ENCODE data around the gene TMEM209.

TMEM209 gene

DNA sequence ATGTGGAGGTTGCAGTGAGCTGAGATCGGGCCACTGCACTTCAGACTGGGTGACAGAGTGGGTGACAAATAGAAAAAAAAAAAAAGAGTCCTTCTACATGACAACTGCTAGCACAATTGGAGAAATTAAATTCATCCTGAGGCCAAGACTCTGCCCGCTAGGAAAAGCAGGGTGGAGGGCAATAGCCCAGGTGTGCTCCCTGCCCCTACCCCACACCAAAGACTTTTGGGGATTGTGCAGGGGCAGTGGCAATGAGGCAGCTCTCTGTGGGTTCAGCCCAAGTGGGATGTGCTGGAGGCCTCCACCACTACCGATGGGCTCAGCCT is 61.3 kb downstream of the TMEM209 start:
- no peak for DNase-seq (ENCODE audit: low read depth)

DNA sequence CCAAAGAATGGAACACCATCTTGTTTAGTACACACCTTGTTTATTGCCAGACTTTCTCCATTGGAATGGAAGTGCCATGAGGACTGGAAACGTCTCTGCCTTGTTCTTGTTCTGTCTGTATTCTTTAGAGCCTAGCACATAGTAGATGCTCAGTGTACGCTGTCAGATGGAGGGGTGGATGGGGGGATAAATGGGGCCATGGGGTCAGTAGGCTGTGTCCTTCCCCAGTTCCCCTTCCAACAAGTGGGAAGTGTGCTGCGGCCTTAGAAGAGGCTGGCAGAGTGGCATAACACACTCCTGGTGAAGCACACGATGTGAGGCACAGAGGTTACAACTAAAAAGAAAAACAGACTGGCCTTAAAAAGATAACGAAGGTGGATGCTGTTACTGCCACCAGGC is 61.9 kb downstream of the TMEM209 start:
- DNase-seq (ENCODE audit: low read depth) = no peak

DNA sequence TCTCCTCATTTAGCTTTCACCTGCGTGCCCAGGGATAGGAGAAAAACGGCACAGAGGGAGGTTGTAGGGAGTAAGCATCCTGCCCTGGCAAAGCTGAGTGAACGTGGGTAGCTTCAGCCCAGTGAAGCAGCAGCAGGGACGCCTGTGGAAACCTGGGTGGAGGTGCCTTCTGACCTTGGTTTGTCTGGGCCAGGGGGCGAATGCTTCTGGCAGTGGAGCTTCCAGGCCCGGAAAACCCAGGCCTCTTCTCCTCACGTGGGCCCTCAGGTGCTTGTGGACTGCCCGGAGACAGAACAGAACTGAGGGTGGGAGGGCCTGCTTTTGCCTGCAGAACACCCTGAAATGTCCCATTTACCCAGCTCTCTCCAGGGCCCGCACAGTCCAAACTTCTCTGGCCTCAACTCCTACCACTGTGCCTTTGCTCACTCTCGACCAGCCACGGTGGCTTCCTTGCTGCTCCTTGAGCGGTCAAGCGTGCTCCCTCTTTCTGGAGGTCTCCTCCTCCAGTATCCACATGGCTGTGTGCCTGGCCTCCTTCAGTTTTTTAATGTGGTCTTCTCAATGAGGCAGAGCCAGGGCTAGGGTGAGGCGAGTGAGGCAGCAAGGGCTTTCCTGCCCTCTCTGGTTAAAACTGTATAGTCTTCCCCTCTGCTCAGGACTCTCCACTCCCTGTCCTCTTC is 62.4 kb downstream of the TMEM209 start:
- no peak for DNase-seq (ENCODE audit: low read depth)

DNA sequence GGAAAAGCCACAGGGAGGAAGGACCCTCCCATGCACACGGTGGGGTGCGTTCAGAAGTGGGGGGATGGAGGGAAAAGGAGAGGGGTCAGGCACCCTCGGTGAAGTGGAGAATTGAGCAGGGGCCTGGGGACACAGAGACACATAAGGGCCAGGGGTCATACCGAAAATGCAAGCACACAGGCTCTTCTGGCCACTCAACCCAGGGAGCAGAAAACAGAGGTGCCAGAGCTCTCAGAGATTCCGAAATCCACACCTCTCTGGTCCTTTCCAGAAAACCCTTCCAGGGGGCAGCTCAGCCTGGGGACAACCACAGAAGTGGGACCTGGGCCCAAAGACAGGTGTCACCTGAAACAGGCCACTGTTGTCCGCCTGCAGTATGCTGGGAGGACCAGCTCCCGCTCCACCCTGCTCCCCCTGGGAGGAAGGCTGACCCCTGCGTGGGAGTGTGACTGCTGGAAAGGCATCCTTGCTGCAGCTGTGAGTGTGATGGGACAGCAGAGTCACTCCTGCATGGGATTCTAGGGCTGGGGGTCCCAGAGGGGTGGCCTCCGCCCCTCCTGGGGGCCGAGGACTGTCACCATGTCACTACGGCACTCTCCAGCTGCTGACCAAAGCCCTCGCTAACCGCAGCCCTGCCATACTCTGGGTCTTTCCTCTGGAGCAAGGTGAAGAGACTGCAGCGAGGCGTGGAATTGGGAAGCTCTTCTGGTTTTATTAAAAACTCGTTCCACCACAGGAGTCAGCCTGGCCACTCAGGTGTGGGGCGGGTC is 63.1 kb downstream of the TMEM209 start:
- DNase-seq (ENCODE audit: low read depth) = no peak

DNA sequence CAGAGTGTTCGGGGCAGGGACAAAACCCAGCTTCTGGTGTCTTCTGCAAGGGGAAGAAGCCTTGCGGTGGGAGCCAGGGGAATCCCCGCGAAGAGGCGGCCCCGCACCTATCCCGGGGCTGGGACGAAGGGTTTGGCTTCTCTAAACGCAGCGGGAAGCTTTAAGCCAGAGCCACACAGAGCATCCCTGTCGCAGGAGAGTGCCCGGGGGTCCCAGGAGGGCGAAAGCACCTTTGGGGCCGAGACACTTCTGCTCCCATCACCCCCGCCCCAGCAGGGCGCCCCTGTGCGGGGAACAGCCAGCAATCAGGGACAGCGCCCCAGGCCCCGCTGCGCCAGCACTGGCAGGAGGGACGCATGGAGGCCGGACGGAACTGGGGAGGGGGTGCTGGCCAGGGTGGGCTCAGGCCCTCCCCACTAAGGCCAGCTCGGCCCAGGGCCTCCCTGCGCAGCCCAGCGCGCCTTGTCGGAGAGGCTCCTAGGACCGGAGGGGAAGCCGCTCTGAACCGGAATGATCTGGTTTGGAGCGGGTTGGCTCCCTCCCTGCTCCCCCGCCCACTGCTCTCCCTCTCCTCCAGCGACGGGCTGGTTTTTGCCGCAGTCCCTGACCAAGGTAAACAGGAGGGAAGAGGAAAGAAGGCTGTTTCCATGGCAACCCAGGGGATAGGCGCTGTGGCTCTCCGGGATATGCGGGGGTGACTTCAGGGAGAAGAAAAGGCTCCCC is 63.9 kb downstream of the TMEM209 start:
- DNase-seq (ENCODE audit: low read depth) = no peak

DNA sequence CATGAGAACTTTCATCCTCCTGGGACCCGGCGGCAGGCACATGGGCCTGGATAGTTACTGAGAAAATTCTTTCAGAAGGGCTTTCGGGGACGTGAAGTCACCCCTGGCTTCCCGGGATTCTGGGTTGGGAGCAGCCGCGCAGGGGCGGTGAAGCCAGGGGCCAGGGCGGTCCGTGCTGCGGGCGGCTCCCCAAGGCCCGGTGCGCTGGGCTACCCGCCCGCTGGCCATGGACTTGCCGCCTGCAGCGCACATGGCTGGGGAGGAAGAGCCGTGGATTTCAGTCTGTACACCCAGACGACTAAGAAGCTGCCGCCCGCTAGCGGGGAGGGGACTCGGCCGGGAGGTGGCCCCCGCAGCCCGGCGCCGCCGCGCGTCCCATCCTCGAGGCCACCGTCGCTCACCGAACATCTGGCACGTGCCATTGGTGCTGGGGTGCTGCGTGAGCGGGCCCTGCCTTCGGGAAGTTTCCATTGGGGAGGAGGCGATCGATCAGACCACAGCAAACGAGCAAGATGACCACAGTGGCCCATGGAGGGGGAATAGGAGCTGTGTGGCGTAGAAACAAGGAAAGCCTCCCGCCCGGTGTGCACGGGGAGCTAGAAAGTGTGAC is 64.5 kb downstream of the TMEM209 start:
- DNase-seq (ENCODE audit: low read depth) = no peak

DNA sequence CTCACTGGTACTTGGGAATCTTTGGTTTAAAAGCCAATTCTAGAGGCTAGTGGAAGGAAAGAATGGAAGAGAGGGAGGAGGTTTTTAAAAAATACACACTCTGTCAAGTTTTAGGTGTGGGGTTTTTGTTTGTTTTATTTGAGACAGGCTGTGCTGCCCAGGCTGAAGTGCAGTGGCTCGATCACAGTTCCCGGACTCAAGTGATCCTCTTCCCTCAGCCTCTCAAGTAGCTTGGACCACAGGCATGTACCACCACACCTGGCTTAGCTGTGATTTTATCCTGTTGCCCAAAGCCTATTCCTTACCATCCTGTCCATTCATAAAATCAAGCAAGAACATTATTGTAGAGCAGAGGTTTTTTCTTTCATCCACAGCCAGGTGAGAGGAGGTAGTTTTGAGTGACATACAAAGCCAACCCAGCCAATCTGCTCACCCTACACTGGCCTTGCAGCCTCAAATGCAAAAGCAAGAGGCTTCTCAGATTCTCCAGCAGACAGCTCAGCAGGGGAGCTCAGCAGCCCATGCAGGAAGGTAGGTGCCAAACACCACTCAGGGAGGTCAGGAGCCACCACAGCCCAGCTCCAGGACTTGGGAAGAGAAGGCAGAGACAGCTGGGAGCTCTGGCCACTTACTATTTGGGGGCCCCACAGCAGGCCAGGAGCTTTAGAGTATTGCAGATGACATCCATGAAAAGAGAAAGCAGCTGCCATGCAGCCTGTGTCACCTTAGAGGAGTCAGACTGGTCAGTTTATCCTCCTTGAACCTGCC is 65.8 kb downstream of the TMEM209 start:
- DNase-seq (ENCODE audit: low read depth) = no peak

DNA sequence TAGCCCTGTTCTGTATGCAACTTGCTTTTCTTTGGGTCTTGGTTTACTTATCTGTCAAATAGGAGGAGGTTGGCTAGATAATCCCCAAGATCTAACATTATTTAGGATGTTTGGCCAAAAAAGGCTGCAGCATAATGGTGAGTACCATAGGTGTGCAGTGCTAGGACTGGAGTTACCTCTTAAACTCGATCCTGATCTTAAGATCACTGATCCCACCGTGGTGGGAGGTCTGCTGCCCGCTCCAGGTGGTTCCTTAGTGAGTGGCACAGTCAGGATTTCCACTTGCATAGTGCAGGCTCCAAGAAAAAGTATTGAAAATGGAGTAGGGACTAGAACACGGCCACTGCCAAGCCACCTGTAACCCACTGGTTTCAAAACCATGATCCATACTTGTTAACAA is 68.0 kb downstream of the TMEM209 start:
- no peak for DNase-seq (ENCODE audit: low read depth)

DNA sequence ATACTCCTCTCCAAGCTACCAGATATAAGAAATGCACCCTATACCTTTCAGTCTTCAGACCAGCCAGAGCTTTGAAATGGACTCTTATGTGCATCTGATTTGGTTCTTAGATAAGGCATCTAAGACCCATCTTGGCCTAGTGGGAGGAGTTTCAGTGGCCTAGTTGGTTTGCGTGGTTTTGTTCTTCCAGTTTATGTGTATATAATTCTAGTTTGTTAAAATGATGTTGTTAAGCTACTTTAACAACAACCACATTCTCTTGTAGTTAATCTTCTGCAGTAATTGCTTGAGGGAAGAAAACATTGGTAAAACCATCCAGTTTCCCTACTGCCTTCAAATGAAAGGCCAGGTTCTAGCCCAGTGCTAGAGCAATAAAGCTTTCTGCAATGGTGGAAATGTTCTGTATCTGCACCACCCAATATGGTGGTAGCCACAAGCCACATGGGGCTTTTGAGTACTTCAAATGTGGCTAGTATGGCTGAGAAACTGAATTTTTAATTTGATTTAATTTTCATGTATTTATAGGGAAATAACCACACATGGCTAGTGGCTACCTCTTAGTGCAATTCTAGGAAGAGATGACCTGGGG is 68.5 kb downstream of the TMEM209 start:
- DNase-seq (ENCODE audit: low read depth) = no peak

DNA sequence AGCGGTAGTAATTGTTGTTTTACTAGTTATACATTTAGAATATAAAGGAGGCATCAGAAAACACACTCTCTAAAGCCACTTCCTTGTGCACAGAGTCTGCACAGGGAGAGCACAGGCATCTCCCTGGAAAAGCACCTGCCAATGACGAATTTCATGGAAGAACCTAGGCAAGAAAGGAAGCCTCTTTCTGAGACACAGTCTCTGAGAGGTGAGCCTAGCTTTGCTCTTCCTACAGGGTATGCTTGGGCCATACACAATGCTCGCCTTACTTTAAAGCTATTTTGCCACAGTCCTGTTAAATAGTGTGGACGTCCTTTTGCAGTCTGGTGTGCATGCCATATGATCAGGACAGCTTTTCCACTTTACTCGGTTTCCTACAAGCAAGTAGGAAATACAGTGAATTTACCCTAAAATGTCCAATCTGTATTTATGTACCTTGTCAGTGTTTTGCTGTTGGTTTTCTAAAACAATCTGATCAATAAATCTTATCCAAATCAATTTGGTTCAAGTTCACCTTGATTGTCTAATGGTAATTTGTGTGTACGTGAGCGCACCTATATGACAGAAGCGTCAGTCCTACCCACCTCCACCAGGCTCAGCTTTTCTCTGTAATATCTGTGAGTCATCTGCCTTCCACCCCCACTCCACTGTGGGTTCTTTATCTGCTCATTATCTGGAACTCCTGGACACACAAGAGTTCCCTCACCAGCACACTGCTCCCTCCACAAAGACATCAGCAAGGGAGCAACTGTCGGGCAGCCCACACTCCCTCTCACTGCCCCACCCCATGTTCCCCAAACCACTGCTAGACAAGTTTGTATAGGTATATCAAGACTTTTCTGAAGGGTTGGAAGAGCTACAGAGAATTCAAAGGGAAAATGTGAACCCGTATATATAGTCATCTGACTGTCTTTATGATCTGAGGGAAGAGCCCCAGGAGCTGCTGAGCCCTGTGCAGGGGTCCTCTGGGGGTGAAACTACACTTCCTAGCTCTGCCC is 69.7 kb downstream of the TMEM209 start:
- DNase-seq (ENCODE audit: low read depth) = no peak

DNA sequence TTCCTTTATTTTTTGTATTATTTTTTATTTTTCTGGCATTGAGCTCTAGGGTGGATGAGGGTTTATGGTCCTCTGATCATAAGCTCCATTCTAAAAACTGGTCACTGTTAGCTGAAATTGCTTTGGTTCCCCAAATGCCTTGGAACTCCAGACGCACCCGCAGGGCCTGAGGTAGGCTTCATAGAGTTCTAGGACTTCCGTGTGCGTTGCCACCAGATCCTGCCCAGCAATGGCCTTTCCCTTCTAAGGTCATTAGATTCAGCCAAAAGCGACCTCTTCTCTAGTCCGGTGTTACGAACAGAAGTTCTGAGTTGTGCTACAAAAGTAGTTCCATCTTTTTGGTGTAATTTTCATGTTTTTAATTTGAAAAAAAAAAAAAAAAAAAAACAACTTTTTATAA is 70.5 kb downstream of the TMEM209 start:
- DNase-seq (ENCODE audit: low read depth) = no peak

DNA sequence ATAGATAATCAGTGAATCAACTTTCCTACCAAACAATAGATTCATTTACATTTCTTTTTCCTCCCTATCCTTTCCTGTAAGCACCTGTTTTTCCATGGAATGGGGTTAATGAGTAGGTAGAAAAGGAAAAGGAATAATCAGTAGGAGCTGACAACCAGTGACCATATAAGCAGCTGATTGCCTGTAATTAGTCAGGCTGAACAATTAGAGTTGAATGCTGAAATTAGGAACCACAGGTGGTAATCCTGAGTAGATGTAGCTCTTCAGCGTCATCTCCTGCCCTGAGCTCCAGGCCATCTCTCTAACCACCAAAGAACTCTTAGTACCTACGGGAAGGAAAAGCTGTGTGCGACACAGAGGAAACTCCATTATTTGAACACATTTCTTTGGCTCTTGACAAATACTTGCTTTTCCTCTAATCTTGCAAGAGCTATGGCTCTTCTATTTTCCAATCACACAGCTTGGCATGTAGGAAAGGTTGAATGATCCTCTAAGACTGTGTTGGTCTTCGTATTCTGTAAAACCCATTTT is 71.0 kb downstream of the TMEM209 start:
- DNase-seq (ENCODE audit: low read depth) = no peak

DNA sequence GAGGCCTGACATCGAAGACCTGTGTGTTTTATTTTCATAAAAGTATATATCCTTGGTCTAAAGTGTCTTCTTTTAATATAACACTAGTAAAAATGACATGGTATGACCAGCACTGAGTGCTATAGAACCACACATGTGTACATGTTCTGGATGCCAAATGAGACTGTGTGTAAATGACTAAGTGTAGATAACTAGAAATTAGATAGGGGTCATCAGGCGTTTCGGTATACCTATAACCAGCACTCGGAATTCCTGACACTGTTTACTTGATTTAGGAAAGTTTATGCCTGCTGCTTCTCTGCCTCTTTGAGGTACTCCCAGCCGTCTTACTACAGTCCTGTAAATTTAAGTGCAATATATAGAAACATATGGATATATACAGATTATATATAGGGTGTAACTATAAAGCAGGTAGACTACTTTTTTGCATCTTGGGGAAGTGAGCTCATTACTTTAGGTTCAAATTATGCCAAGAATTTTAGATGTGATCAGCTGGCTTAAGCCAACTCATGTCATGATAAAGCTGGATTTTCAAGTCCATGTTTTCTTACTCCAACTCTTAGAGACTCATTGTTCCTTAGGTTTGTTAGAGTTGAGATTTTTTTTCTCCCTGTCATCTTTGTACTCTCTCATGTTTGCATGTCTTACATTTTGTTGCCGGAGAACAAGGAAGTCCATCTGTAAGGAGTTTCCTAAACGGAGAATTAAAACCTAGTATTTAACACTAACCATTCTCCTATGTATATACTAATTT is 72.0 kb downstream of the TMEM209 start:
- DNase-seq (ENCODE audit: low read depth) = no peak

DNA sequence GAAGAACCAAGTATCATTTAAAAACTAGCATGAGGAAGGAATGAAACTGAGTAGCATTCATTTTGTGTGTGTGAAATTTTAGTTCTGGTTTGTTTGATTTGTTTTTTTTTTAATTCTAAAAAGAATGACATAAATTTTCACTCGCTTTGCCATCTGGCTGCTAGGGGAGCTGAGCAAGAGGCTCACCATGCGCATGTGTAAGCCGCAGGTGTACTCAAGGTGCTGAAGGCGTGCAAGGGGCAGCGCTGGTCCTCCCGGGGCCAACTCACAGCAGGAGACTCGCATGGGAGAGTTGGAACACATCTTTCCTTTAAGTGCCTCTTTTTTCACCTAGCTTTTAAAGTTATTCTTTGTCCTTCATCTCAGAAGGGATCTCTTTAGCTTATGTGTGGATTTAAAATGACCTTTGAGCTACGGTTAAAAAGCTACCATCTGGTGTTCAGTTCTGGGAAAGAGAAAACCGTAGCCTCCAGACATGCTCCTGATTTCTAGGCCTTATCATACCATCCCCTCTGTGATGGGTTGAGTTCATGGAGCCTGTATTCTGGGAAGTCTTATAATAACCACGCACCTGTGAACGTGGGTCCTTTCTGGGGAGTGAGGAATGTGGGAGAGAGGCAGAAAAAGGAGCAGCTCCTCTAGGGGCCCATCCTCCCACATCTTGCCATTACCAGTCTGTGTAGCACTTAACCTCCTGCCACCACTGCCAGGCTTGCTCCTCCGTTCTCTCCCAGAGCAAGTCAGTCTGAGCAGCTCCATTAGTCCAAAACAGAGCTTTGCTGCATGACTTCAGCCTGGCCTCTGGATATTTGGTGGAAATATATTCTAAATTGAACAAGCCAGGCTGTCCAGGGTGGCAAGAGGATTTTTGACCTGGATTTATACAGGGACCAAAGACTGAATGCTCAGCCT is 73.0 kb downstream of the TMEM209 start:
- no peak for DNase-seq (ENCODE audit: low read depth)

DNA sequence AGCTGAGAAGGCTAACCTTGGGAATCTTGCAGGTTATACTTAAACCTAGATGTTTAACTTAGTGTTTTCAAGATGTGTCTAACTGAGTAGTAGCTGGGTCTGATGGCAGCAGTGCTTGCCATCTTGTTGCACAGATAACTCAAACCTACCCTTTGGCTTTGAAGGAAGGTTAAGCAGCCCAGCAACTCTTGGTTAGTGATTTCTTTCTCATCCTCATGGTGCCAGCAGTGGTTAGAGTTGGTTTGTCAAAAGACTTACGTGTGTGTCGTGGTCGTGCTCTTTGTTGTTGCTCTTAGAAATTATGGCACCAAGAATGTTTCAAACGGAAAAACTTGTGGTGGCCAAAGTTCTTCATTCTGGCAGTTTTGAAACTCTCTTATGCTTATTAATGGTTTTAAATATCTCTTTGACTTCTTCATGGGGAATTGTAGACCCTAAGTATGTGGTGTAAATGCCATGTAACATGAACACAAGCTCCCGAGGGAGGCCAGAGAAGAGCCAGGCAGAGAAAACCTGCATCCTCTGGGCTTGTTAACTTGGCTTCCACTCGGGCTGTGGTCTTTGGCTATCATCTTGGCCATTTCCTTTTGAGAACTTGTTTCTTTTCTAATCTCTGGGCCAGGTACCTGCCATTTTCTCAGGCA is 73.9 kb downstream of the TMEM209 start:
- no peak for DNase-seq (ENCODE audit: low read depth)

DNA sequence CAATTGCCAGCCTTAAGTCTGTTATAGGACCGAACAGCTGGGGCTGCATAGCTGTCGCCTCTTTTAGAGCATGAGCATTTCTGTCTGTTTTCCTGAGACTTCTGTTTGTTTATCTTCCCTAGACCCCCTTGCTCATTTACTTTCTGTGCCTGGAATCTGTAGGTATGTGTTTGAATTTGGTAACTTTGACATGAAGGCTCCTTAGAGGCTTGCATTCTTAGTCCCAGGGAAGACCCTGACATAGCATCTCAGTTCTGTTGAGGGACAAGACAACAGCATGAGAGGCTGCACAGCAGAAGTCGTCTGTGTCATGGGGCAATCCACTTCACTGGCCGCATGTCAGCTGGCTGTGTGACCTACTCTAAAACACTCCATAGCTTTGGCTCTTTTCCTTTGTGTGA is 76.2 kb downstream of the TMEM209 start:
- DNase-seq (ENCODE audit: low read depth) = no peak

DNA sequence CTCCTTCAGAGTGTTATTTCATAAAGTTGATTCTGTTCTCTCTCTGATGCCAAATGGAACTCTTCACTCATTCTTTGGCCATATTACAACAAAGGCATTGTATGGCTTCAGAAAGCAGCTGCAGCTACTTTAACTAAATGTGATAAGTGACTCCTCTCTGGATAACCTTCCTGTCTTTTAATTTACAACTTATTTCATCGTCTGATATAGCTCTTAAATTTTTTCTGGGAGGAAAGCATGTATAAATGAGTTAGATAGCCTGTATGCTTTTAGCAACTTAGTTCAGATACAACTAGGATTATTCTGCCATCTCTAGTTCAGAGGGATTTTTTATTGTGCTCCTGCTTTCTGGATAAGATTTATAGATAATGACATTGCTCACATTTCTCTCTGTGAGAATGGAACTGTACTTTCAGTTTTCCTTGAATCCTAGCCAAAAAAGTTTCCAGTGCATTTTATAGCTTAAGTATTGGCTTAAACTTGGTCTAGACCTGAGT is 77.3 kb downstream of the TMEM209 start:
- no peak for DNase-seq (ENCODE audit: low read depth)

DNA sequence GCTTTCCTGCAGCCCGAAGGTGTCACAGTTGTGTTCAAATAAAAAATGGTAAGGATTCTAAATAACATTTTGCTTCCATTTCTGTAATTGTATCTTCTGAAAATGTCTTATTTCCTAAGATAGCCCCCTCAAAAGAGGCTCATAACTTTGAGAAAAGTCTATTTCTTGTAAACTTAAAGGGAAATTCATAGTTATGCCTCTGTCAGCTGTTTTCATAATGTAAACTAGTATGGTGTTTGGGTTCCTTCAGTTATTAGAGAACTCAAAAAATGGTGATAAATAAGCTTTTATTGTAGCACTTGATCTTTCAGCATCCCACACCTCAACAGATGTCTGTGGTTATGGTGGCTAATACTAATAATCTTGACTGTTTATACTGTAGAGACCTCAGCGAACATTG is 77.8 kb downstream of the TMEM209 start:
- no peak for DNase-seq (ENCODE audit: low read depth)
